Mesendoderm (in vitro differentiated cells): ENCODE measurements around the gene RFX2.

ENCODE experiments used
- DNase-seq: peaks from one replicate; pipeline ENCODE4 v3.0.0; 2013
- H2AK5ac ChIP-seq: 2 replicates; pipeline ENCODE4 v1.6.1; 2013; ENCODE audit warnings: low read length, inconsistent platforms
- H2BK120ac ChIP-seq: 2 replicates; pipeline ENCODE4 v1.6.1; 2013; ENCODE audit warnings: low read depth, mild to moderate bottlenecking, low read length, moderate library complexity, mixed read lengths
- H2BK15ac ChIP-seq: replicated peaks from 2 replicates; pipeline ENCODE4 v1.6.1; 2013; ENCODE audit warnings: low read depth, mild to moderate bottlenecking, moderate library complexity
- H2BK5ac ChIP-seq: 2 replicates; pipeline ENCODE4 v1.6.1; 2013; ENCODE audit warnings: low read length, inconsistent platforms
- H3K18ac ChIP-seq: 2 replicates; pipeline ENCODE4 v1.6.1; 2013; ENCODE audit warnings: mild to moderate bottlenecking, low read length, mixed read lengths
- H3K23ac ChIP-seq: one replicate; pipeline ENCODE4 v1.6.1; 2013; ENCODE audit warnings: low read length
- H3K27ac ChIP-seq: 2 replicates; pipeline ENCODE4 v1.5.1; 2013; ENCODE audit warnings: low read depth, mild to moderate bottlenecking, inconsistent platforms, low read length, moderate library complexity
- H3K27me3 ChIP-seq: 2 replicates; pipeline ENCODE4 v1.6.1; 2013; ENCODE audit warnings: low read length, control low read depth, mild to moderate bottlenecking, inconsistent platforms; ENCODE audit not compliant: insufficient read depth, poor library complexity
- H3K36me3 ChIP-seq: 2 replicates; pipeline ENCODE4 v1.6.1; 2013; ENCODE audit warnings: low read length, inconsistent platforms; ENCODE audit not compliant: control insufficient read depth, insufficient read depth
- H3K4ac ChIP-seq: one replicate; pipeline ENCODE4 v1.6.1; 2013; ENCODE audit warnings: low read depth, mild to moderate bottlenecking, low read length, moderate library complexity
- H3K4me1 ChIP-seq: 2 replicates; pipeline ENCODE4 v1.6.1; 2013; ENCODE audit warnings: low read depth, low read length, inconsistent platforms; ENCODE audit not compliant: control insufficient read depth
- H3K4me2 ChIP-seq: 2 replicates; pipeline ENCODE4 v1.6.1; 2013; ENCODE audit warnings: low read length
- H3K4me3 ChIP-seq: 2 replicates; pipeline ENCODE4 v1.5.1; 2013; ENCODE audit warnings: mild to moderate bottlenecking, low read length
- H3K56ac ChIP-seq: one replicate; pipeline ENCODE4 v1.6.1; 2013; ENCODE audit warnings: low read length
- H3K79me1 ChIP-seq: 2 replicates; pipeline ENCODE4 v1.6.1; 2013; ENCODE audit warnings: low read length, inconsistent platforms
- H3K79me2 ChIP-seq: 2 replicates; pipeline ENCODE4 v1.6.1; 2013; ENCODE audit warnings: mild to moderate bottlenecking, low read length; ENCODE audit not compliant: control insufficient read depth, insufficient read depth
- H3K9ac ChIP-seq: 2 replicates; pipeline ENCODE4 v1.6.1; 2013; ENCODE audit warnings: low read length, inconsistent platforms
- H4K5ac ChIP-seq: one replicate; pipeline ENCODE4 v1.6.1; 2013; ENCODE audit warnings: low read length
- H4K8ac ChIP-seq: one replicate; pipeline ENCODE4 v1.6.1; 2013; ENCODE audit warnings: low read depth, mild to moderate bottlenecking, control low read depth, low read length, moderate library complexity
- WGBS: extraction: QIAGEN DNeasy Blood & Tissue Kit; methylation state at CpG from one replicate; pipeline ENCODE4 v1.1.7; 2013; ENCODE audit warnings: low lambda C conversion rate, missing lambda C conversion rate; ENCODE audit not compliant: insufficient coverage; ENCODE audit errors: extremely low coverage; 5-methylcytosine and 5-hydroxymethylcytosine counted together

RFX2 gene

GRCh38 chr19:5957170-5957569 lies 153.1 kb downstream of the RFX2 start:
- H2AK5ac ChIP-seq: no peak overlapping the region
- H3K79me2 ChIP-seq: peaks cover 83% of the 10 kb centered on the region
- no CpG with 5 or more reads among the region's 10 CpGs for WGBS
- H4K5ac ChIP-seq: no peak overlapping the region
- H2BK15ac ChIP-seq: no peak overlapping the region
- H3K79me1 ChIP-seq: peaks cover 49% of the 10 kb centered on the region
- H3K23ac ChIP-seq: no peak overlapping the region
- H3K4ac ChIP-seq: no peak overlapping the region
- H3K27me3 ChIP-seq: no peaks in the 10 kb centered on the region
- H4K8ac ChIP-seq: no peak overlapping the region
- no peak overlapping the region for H3K18ac ChIP-seq
- H3K4me2 ChIP-seq: no peak overlapping the region
- no peaks in the 10 kb centered on the region for H3K36me3 ChIP-seq
- H3K27ac ChIP-seq: no peak overlapping the region
- no peak overlapping the region for H3K9ac ChIP-seq
- no peak overlapping the region for H2BK5ac ChIP-seq
- DNase-seq: no peak
- no peak overlapping the region for H3K56ac ChIP-seq
- H3K4me3 ChIP-seq: no peak overlapping the region
- peaks cover 34% of the 10 kb centered on the region for H3K4me1 ChIP-seq
- H2BK120ac ChIP-seq: no peak overlapping the region

- Histone ChIP-seq H4K5ac (no peak overlapping the region), H3K27me3 (no peaks in the 10 kb centered on the region), H3K9ac (no peak overlapping the region), H3K79me2 (peaks cover 83% of the 10 kb centered on the region), H2AK5ac (no peak overlapping the region), H3K27ac (no peak overlapping the region), H2BK5ac (no peak overlapping the region), H4K8ac (no peak overlapping the region), H2BK15ac (no peak overlapping the region), H3K4ac (no peak overlapping the region), H3K56ac (peak overlapping the region; percentile 22), H3K79me1 (peaks cover 50% of the 10 kb centered on the region), H3K4me1 (peaks cover 37% of the 10 kb centered on the region), H2BK120ac (no peak overlapping the region), H3K4me3 (no peak overlapping the region), H3K23ac (no peak overlapping the region), H3K4me2 (no peak overlapping the region), H3K36me3 (no peaks in the 10 kb centered on the region), H3K18ac (no peak overlapping the region)
- DNase-seq: no peak
- WGBS: no CpG with 5 or more reads among the region's 12 CpGs
Observed at GRCh38 chr19:5956728-5957127, 153.6 kb downstream of the RFX2 start.

DNA sequence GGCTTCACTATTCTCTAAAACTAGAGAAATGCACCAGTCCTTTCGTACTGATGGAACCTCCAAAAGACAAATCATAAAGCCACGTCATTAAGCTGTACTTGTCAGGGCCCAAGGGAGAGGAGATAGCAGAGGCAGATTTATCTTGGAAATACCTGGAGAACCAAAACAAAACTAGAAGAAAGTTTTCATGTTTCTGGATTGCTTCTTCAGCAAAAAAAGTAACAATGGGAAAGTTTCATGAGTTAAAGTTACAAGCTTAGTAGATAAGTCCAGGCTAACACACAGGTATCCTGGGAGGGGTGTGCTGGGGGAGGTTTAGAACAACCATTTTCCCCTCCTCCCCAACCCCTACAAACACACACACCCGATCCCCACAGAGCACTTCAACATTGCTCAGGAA lies 154.0 kb downstream of the RFX2 start:
- H3K4me1 ChIP-seq: peaks cover 41% of the 10 kb centered on the region

DNA sequence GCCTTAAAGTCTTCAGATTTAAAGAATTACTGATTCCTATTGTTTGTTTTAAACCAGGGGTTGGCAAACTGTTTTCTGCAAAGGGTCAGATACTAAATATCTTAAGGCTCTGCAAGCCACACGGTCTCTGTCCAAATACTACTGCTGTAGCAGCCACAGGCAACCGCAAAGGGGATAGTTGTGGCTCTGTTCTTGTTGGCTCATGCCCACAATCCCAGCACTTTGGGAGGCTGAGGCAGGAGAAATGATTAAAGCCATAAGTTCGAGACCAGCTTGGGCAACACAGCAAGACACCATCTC lies 154.7 kb downstream of the RFX2 start:
- H3K23ac ChIP-seq: no peak overlapping the region
- H3K27me3 ChIP-seq: no peaks in the 10 kb centered on the region
- no peak overlapping the region for H3K56ac ChIP-seq
- H3K36me3 ChIP-seq: no peaks in the 10 kb centered on the region
- no peak overlapping the region for H4K8ac ChIP-seq
- no peak overlapping the region for H4K5ac ChIP-seq
- no peak overlapping the region for H3K18ac ChIP-seq
- H3K79me2 ChIP-seq: peaks cover 82% of the 10 kb centered on the region
- H3K27ac ChIP-seq: no peak overlapping the region
- no peak overlapping the region for H2AK5ac ChIP-seq
- H3K4me1 ChIP-seq: peaks cover 43% of the 10 kb centered on the region
- peaks cover 49% of the 10 kb centered on the region for H3K79me1 ChIP-seq
- no CpG with 5 or more reads among the region's 3 CpGs for WGBS
- H2BK120ac ChIP-seq: no peak overlapping the region
- H3K9ac ChIP-seq: no peak overlapping the region
- no peak for DNase-seq
- H2BK5ac ChIP-seq: no peak overlapping the region
- H2BK15ac ChIP-seq: no peak overlapping the region
- H3K4ac ChIP-seq: no peak overlapping the region
- no peak overlapping the region for H3K4me3 ChIP-seq
- no peak overlapping the region for H3K4me2 ChIP-seq

More for the DNA sequence above, 154.0 kb downstream of the RFX2 start:
- no CpG with 5 or more reads among the region's 3 CpGs for WGBS
- H4K5ac ChIP-seq: no peak overlapping the region
- H3K27ac ChIP-seq: no peak overlapping the region
- no peak for DNase-seq
- H3K4ac ChIP-seq: no peak overlapping the region
- no peak overlapping the region for H3K9ac ChIP-seq
- no peak overlapping the region for H3K4me2 ChIP-seq
- H3K56ac ChIP-seq: peak overlapping the region; percentile 22
- H3K27me3 ChIP-seq: no peaks in the 10 kb centered on the region
- no peak overlapping the region for H2BK120ac ChIP-seq
- no peak overlapping the region for H4K8ac ChIP-seq
- no peak overlapping the region for H3K18ac ChIP-seq
- H2AK5ac ChIP-seq: no peak overlapping the region
- peaks cover 85% of the 10 kb centered on the region for H3K79me2 ChIP-seq
- no peaks in the 10 kb centered on the region for H3K36me3 ChIP-seq
- H2BK15ac ChIP-seq: no peak overlapping the region
- no peak overlapping the region for H3K4me3 ChIP-seq
- H3K23ac ChIP-seq: no peak overlapping the region
- peaks cover 52% of the 10 kb centered on the region for H3K79me1 ChIP-seq
- no peak overlapping the region for H2BK5ac ChIP-seq

DNA sequence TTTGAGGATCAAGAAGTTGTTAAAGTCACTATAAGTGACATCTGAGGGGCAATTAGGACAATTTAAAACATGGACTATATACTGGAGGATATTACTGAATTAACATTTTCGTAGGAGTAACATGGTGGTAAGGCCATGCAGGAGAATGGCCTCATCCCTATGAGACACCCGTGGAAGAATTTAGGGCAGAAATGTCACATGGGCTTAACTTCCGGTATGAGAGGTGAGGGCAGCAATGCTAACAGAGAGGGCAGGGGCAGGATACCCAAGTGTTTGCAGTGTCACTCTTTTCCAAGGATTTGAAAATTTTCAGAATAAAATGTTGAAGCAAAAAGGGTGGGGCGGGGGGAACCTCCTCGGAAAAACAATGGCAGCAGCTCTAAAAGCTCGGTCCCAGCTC lies 156.0 kb downstream of the RFX2 start:
- Histone ChIP-seq H2BK5ac (no peak overlapping the region), H3K27me3 (no peaks in the 10 kb centered on the region), H3K4me2 (no peak overlapping the region), H3K27ac (no peak overlapping the region), H3K79me1 (peaks cover 45% of the 10 kb centered on the region), H3K18ac (no peak overlapping the region), H3K4ac (no peak overlapping the region), H4K5ac (no peak overlapping the region), H2BK15ac (no peak overlapping the region), H3K56ac (no peak overlapping the region), H2BK120ac (no peak overlapping the region), H2AK5ac (no peak overlapping the region), H3K4me3 (no peak overlapping the region), H3K36me3 (no peaks in the 10 kb centered on the region), H3K23ac (no peak overlapping the region), H3K79me2 (peaks cover 78% of the 10 kb centered on the region), H3K9ac (no peak overlapping the region), H4K8ac (no peak overlapping the region), H3K4me1 (peaks cover 42% of the 10 kb centered on the region)
- no peak for DNase-seq
- no CpG with 5 or more reads among the region's 6 CpGs for WGBS

- Histone ChIP-seq H3K36me3 (no peaks in the 10 kb centered on the region), H3K4ac (no peak overlapping the region), H4K8ac (no peak overlapping the region), H3K27ac (no peak overlapping the region), H2BK15ac (no peak overlapping the region), H4K5ac (no peak overlapping the region), H2BK120ac (no peak overlapping the region), H3K23ac (no peak overlapping the region), H3K4me3 (no peak overlapping the region), H3K79me1 (peaks cover 45% of the 10 kb centered on the region), H3K27me3 (no peaks in the 10 kb centered on the region), H2BK5ac (no peak overlapping the region), H3K56ac (peak overlapping the region; percentile 75), H3K4me2 (no peak overlapping the region), H3K18ac (peak overlapping the region; percentile 20), H3K9ac (no peak overlapping the region), H2AK5ac (no peak overlapping the region), H3K79me2 (peaks cover 76% of the 10 kb centered on the region), H3K4me1 (peaks cover 39% of the 10 kb centered on the region)
- WGBS: no CpG with 5 or more reads among the region's 17 CpGs
- DNase-seq: no peak
Observed at GRCh38 chr19:5953680-5954213, 156.6 kb downstream of the RFX2 start.
